K562 (cell line): ENCODE results near the gene C2CD2L. TPM values are rescaled to one million over a fixed set of nuclear protein-coding genes. Genes with fewer than 3 reads are reported as not detected.
A peak's percentile ranks its signal among the peaks of the same experiment; 100 is the strongest.

Source experiments
- BCOR ChIP-seq: fragments of 450-650 bp; IDR thresholded peaks from 2 replicates; pipeline ENCODE4 v1.6.1; 2016
- CREB1 ChIP-seq, 2 experiments: sonication (generic) in 1 of 2; formaldehyde crosslinking in 1 of 2; IDR thresholded peaks; 2 replicates each; pipeline versions ENCODE4 v1.6.1 to v1.8.0; 2012 to 2022; ENCODE audit warnings: inconsistent platforms in 1 of 2, mild to moderate bottlenecking in 1 of 2, missing genetic modification reagents in 1 of 2, moderate library complexity in 1 of 2
- E2F1 ChIP-seq: sonication (generic); formaldehyde crosslinking; IDR thresholded peaks from 2 replicates; pipeline ENCODE4 v1.8.1; 2023; ENCODE audit warnings: mild to moderate bottlenecking, missing genetic modification reagents, moderate library complexity
- HDAC2 ChIP-seq: fragments of 450-650 bp; IDR thresholded peaks from 2 replicates; pipeline ENCODE4 v1.6.1; 2016; ENCODE audit warnings: mild to moderate bottlenecking
- HIVEP1 ChIP-seq: fragments of 250-450 bp; sonication (Bioruptor Pico); IDR thresholded peaks from 2 replicates; pipeline ENCODE4 v1.4.0; 2020; ENCODE audit warnings: mild to moderate bottlenecking
- HOXB6 ChIP-seq: fragments of 250-450 bp; sonication (Bioruptor Pico); IDR thresholded peaks from 2 replicates; pipeline ENCODE4 v1.5.1; 2022; ENCODE audit warnings: mild to moderate bottlenecking, borderline replicate concordance
- NEUROD1 ChIP-seq: fragments of 150-350 bp; IDR thresholded peaks from 2 replicates; pipeline ENCODE4 v1.6.1; 2014; ENCODE audit warnings: borderline replicate concordance, low read length, low read depth; ENCODE audit not compliant: partially characterized antibody
- NFE2 ChIP-seq: IDR thresholded peaks from 2 replicates; pipeline ENCODE4 v1.6.1; 2014; ENCODE audit warnings: antibody characterized with exemption, low read depth
- PATZ1 ChIP-seq: fragments of 250-450 bp; sonication (Bioruptor Pico); IDR thresholded peaks from 2 replicates; pipeline ENCODE4 v1.5.0; 2020; ENCODE audit warnings: mild to moderate bottlenecking, borderline replicate concordance
- PHB ChIP-seq: fragments of 250-450 bp; sonication (Bioruptor Pico); IDR thresholded peaks from 2 replicates; pipeline ENCODE4 v1.5.0; 2021
- POLR2B ChIP-seq: fragments of 450-650 bp; IDR thresholded peaks from 2 replicates; pipeline ENCODE4 v1.6.1; 2018; ENCODE audit warnings: low read depth; ENCODE audit not compliant: partially characterized antibody
- SIN3A ChIP-seq, 2 experiments: fragments of 150-350 bp in 1 of 2; IDR thresholded peaks; 2 replicates each; pipeline ENCODE4 v1.6.1; 2011 to 2016; ENCODE audit warnings: borderline replicate concordance in 2 of 2, low read depth in 2 of 2, low read length in 2 of 2, mild to moderate bottlenecking in 2 of 2, moderate library complexity in 2 of 2; ENCODE audit not compliant: control insufficient read depth in 1 of 2
- TAF1 ChIP-seq: IDR thresholded peaks from 2 replicates; pipeline ENCODE4 v1.6.1; 2011; ENCODE audit warnings: mild to moderate bottlenecking, low read length, moderate library complexity; ENCODE audit not compliant: insufficient read depth, control insufficient read depth, severe bottlenecking; ENCODE audit errors: extremely low read depth
- TCF3 ChIP-seq: sonication (generic); formaldehyde crosslinking; IDR thresholded peaks from 2 replicates; pipeline ENCODE4 v1.4.0; 2020; ENCODE audit warnings: mild to moderate bottlenecking, missing genetic modification reagents
- ZNF143 ChIP-seq: sonication (generic); formaldehyde crosslinking; IDR thresholded peaks from 2 replicates; pipeline ENCODE4 v1.9.0; 2022; ENCODE audit warnings: mild to moderate bottlenecking, missing genetic modification reagents
- ZNF197 ChIP-seq: fragments of 200-800 bp; sonication (Bioruptor generic); IDR thresholded peaks from 2 replicates; pipeline ENCODE4 v1.6.1; 2016; ENCODE audit warnings: low read depth, missing genetic modification characterization, missing compliant biosample characterization
- ZNF280A ChIP-seq: fragments of 450-650 bp; IDR thresholded peaks from 2 replicates; pipeline ENCODE4 v1.6.1; 2018; ENCODE audit warnings: mild to moderate bottlenecking, low read depth; ENCODE audit not compliant: partially characterized antibody
- ZNF518B ChIP-seq: fragments of 250-450 bp; sonication (Bioruptor Pico); IDR thresholded peaks from 2 replicates; pipeline ENCODE4 v1.5.0; 2021; ENCODE audit warnings: mild to moderate bottlenecking, moderate library complexity
- ZNF561 ChIP-seq: fragments of 450-650 bp; formaldehyde crosslinking; conservative IDR thresholded peaks from 2 replicates; pipeline ENCODE4 v1.4.0; 2020; ENCODE audit warnings: mild to moderate bottlenecking, moderate library complexity
- polyA plus RNA-seq, 8 experiments: library from polyadenylated mRNA; depleted of rRNA in 4 of 8; stranded (reverse) in 5 of 8; unstranded in 3 of 8; fragments of >200 nt; fragmentation: Nextera tagmentation in 2 of 8; fragmentation: Illumina TruSeq in 1 of 8; extraction: Ambion mirVana in 2 of 8; extraction: Trizol in 1 of 8; gene quantifications; 2 replicates each; pipeline versions ENCODE4 v1.2.1 to v1.2.3, GENCODE V29; 2011 to 2014; ENCODE audit warnings: inconsistent platforms in 1 of 8, missing spikeins in 1 of 8
- total RNA-seq, 7 experiments: library from RNA; depleted of rRNA in 6 of 7; stranded (reverse); fragments of >200 nt in 6 of 7; fragmentation: Illumina TruSeq in 2 of 7; extraction: Trizol in 2 of 7; gene quantifications; 2 replicates each; pipeline versions ENCODE4 v1.2.1 to v1.2.3, GENCODE V29; 2011 to 2021; ENCODE audit warnings: low replicate concordance in 1 of 7

C2CD2L gene
- total and polyA plus RNA-seq, 9 of the 15 experiments (the other 6 are each of a cell fraction or from before 2014, with no cell fraction given), result 0.66 to 41.2 (median 14.8) TPM

GRCh38 chr11:119108146-119108856 is 1.2 kb downstream of the C2CD2L start (continued):
- TF ChIP-seq PHB (no peak), ZNF143 (CRISPR knock-in tag) (no peak), NEUROD1 (no peak), HOXB6 (CRISPR knock-in tag) (no peak), ZNF197 (no peak), PATZ1 (CRISPR knock-in tag) (no peak), ZNF561 (no peak), NFE2 (peak; percentile 31; the same call in 1 of the 2 replicates), TAF1 (peak; percentile 44), E2F1 (CRISPR knock-in tag) (no peak), POLR2B (peak; percentile 50), HDAC2 (peak; percentile 67; the same call in 1 of the 2 replicates), SIN3A (IDR thresholded peaks at IDR 0.05; ENCODE audit: borderline replicate concordance in 2 of 2, control insufficient read depth in 1 of 2, low read depth in 2 of 2, low read length in 2 of 2) (peak; percentile 15 to 81; a peak in 2 of 4 replicates), ZNF518B (CRISPR knock-in tag) (no peak), ZNF280A (no peak), TCF3 (CRISPR knock-in tag) (no peak), HIVEP1 (no peak), BCOR (no peak), CREB1 (IDR thresholded peaks at IDR 0.05) (0 out of 2 replicates have a peak, but pooled peaks have one; percentile 16), CREB1 (CRISPR knock-in tag; IDR thresholded peaks at IDR 0.05) (no peak)
